Measurements from ENCODE around the gene APIP.

APIP gene

DNA sequence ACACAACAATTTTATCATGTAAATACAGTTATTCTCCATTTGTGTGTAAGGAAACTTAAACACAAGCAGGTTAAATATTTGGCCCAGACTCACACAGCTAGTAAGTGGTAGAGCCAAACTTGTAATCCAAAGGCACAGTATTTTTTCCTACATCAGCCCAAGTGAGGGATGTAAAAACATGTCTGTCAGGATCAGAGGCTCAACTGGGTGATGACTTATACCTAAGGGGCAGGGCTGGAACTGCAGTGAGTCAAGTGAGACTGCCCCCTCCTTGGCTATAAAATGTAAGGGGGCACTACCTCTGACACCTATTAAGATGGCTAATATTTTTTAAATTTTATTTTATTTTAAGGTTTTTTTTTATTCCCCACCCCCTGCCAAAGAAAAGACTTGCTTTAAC, 82.6 kb downstream of the APIP start:
- Histone ChIP-seq H3K4me3 (ENCODE audit: low read depth, low read length) (no peak overlapping the region), H3K27me3 (ENCODE audit: insufficient read depth, low read depth, severe bottlenecking) (no peaks in the 10 kb centered on the region), H3K27ac (no peak overlapping the region), H3K36me3 (no peaks in the 10 kb centered on the region), H3K9me3 (ENCODE audit: severe bottlenecking) (no peaks in the 10 kb centered on the region)
- TF ChIP-seq, protein P1, sequence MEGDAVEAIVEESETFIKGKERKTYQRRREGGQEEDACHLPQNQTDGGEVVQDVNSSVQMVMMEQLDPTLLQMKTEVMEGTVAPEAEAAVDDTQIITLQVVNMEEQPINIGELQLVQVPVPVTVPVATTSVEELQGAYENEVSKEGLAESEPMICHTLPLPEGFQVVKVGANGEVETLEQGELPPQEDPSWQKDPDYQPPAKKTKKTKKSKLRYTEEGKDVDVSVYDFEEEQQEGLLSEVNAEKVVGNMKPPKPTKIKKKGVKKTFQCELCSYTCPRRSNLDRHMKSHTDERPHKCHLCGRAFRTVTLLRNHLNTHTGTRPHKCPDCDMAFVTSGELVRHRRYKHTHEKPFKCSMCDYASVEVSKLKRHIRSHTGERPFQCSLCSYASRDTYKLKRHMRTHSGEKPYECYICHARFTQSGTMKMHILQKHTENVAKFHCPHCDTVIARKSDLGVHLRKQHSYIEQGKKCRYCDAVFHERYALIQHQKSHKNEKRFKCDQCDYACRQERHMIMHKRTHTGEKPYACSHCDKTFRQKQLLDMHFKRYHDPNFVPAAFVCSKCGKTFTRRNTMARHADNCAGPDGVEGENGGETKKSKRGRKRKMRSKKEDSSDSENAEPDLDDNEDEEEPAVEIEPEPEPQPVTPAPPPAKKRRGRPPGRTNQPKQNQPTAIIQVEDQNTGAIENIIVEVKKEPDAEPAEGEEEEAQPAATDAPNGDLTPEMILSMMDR (IDR thresholded peaks at IDR 0.05; ENCODE audit: low read depth, low read length), result no peak
- no peak for DNase-seq

Data from WERI-Rb-1 (cell line).